GM21515 (cell line): Measurements from ENCODE around the gene GPAM.
"Not testable (repeated sequence)": the region's sequence is repeated elsewhere in the genome, so short reads cannot be mapped to it uniquely, and the experiment has no call there.

Experiments
- ATAC-seq: cut with Tn5 transposase; IDR thresholded peaks from one replicate; pipeline ENCODE4 v1.9.1; 2021; ENCODE audit not compliant: unreplicated experiment

The GPAM gene

GRCh38 chr10:112183329-112184051 lies at the start of gene GPAM:
Gene GPAM, minus strand, starts transcription at chr10:112183765. Its CDS starts 1,981 bp downstream, at chr10:112181784.
- peak; percentile 95 for ATAC-seq

GRCh38 chr10:112232670-112233069 lies 49.1 kb upstream of the GPAM start:
- no peak for ATAC-seq

GRCh38 chr10:112231602-112232400 lies 48.2 kb upstream of the GPAM start:
- no peak for ATAC-seq

- no peak for ATAC-seq
Observed at GRCh38 chr10:112230325-112230988, 46.9 kb upstream of the GPAM start.

- no peak for ATAC-seq
Observed at GRCh38 chr10:112229901-112230300, 46.3 kb upstream of the GPAM start.

- no peak for ATAC-seq
Observed at GRCh38 chr10:112229096-112229495, 45.5 kb upstream of the GPAM start.

GRCh38 chr10:112228366-112229088 lies 45.0 kb upstream of the GPAM start:
- ATAC-seq, result not testable (repeated sequence)

GRCh38 chr10:112227331-112227987 lies 43.9 kb upstream of the GPAM start:
- ATAC-seq, result no peak

GRCh38 chr10:112226439-112227248 lies 43.1 kb upstream of the GPAM start:
- ATAC-seq, result no peak

- no peak for ATAC-seq
Observed at GRCh38 chr10:112225771-112226438, 42.3 kb upstream of the GPAM start.

GRCh38 chr10:112224933-112225529 lies 41.5 kb upstream of the GPAM start:
- ATAC-seq, result no peak

- no peak for ATAC-seq
Observed at GRCh38 chr10:112223725-112224124, 40.2 kb upstream of the GPAM start.

GRCh38 chr10:112222799-112223198 lies 39.2 kb upstream of the GPAM start:
- ATAC-seq, result no peak

- no peak for ATAC-seq
Observed at GRCh38 chr10:112221545-112221944, 38.0 kb upstream of the GPAM start.

- ATAC-seq, result no peak
Observed at GRCh38 chr10:112218960-112219359, 35.4 kb upstream of the GPAM start.

GRCh38 chr10:112218036-112218390 lies 34.4 kb upstream of the GPAM start:
- no peak for ATAC-seq

GRCh38 chr10:112217386-112218035 lies 33.9 kb upstream of the GPAM start:
- no peak for ATAC-seq

- ATAC-seq, result no peak
Observed at GRCh38 chr10:112216966-112217365, 33.4 kb upstream of the GPAM start.
